Stimulated activated CD4-positive, alpha-beta T cell treated with anti-CD3 and anti-CD28 coated beads, TNF-alpha, amount 100 ng/mL, for 1 hour (primary cell): ENCODE results near the gene NDP.
"Not testable (repeated sequence)": the region's sequence is repeated elsewhere in the genome, so short reads cannot be mapped to it uniquely, and the experiment has no call there.

Experiments used
- DNase-seq, 3 donors: peaks; one replicate each; pipeline ENCODE4 v3.0.0-alpha.2; 2020; ENCODE audit warnings: low read depth in 3 of 3, low spot score in 1 of 3

Gene NDP

DNA sequence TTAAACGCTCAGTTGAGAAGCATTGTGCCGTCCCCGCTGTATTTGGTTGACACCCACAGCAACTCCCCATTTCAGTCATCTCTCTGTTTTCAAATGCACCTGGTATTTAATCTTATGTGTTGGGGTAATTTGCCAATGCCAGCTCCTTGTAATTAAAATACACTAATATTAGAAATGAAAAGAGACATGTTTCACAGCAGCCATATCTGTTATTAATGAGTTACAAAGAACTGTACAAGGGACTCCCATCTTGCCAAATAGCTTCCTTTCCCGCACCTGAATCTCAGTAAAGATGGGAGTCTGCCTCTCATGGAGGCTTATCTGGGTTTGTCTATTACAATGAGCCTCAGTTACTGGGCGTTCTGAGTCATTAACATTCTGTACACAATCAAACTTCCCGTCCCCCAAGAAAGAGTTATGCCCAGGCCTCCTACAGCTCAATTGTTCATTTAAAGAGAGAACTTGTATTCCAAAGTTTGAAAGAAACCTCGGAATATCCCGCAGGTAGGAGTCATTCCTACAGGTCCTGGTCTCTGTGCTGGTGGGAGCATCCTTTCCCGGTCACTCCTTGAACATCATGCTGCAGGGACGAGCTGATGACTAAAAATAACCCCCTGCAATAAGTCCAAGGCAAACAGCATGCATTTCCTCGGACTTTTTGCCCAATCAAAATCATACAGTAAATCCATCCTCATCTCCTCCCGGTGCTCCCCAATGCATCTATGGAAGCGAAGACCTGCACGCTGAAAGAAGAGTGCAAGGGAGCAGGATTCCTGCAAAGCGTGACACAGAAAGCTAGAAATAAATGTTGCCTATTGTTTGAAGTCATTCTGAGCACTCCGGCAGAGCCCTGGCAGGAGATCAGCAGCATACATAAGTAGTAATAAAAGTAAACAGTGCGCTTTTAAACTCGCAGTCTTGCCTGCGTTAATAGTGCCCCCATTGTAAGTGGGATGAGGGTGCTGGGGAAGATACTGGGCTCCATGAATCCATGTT is 926 bp downstream of the NDP start:
- DNase-seq: no peak

DNA sequence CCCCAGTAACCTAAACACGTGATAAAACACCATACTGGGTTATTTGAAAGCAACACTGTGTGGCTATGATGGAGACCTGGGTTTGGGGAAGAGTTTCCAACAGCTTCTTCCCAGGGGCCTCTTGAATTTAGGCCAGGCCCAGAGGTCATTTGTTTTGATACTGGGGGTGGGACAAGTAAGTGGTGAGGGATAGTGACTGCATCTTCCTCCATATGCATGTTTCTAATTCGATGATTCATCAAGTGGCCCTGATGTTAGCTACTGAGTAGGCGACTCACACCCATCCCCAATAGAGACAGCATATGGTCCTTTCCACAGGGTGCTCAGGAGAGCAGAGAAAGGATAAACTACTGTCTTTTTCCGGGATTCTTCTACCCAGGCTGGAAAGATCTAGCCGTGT is 2.7 kb downstream of the NDP start:
- no peak for DNase-seq

DNA sequence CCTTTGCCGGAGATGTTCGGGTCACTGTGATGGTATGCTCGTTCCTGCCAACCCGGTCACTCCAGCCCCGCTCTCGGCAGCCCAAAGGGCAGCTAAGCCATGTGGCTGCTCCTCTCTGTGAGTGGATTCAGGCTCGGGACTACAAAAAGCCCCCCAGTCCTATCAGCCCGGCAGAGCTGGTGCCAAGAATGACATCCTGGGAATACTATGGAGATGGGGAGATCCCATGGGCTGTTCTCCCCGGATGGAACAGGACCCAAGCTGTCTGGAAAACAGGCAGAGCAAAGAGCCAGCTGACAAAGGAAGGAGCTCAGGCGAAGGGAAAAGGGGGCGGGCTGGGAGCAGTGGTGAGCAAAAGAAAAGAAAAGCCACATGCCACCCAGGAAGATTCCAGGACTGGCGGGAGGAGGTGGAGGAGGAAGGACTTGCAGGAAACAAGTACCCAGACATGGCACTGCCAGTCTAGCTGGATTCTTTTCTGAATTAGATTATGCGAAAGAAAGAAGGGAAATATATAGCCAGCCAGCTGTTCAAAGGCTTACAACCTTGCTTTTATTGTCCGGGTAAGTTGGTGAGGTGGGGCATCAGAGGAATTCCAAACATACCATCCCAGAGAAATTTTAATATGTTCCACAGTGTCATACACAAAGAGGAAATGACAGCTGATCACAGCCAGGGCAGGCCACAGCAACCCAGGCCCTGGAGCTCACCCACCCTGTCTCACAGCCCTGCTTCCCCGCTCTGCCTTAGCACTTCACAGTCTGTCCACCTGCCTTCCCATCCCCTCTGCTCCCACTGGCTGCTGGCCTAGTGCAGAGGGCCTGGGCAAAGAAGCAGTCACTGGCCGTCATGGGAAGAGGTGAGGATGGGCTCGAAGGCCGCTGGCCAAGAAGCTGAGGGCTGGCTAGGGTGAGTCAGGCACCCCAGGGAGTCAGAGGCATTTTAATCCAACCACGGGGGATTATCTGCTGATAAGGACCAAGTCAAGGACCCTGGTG is 3.4 kb downstream of the NDP start:
- no peak for DNase-seq

DNA sequence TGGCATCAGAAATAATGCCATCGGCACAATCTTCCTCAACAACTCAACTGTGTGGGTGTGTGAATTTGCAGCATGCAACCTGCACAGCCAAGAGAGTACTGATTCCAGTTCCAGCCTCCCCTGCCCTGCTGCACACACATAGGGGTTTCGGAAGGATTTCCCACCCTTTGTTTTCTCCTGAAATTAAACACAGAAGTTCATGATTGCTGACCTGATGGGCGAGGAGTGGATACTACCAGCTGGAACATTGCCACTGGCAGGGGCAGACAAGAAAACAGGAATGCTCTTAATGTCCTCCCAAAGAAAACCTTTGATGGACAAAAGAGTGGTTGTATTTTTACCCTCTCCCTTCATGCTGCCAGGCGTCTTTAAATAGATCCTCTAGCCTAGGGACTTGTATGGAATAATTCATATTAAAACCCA is 4.8 kb downstream of the NDP start:
- no peak for DNase-seq

DNA sequence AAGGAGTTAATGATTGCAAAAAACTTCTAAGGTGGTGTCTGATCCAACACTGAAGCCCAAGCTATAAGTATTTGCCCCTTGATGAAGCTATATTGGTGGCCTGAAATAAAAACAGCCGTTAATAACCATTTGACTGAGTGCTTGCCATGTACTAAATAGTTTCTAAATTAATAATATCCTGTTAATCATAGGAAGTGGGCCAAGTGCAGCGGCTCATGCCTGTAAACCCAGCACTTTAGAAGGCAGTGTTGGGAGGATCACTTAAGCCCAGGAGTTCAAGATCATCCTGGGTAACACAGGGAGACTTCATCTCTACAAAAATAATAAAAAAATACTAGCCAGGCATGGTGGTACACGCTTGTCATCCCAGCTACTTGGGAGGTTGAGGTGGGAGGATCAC is 8.3 kb downstream of the NDP start:
- no peak for DNase-seq

DNA sequence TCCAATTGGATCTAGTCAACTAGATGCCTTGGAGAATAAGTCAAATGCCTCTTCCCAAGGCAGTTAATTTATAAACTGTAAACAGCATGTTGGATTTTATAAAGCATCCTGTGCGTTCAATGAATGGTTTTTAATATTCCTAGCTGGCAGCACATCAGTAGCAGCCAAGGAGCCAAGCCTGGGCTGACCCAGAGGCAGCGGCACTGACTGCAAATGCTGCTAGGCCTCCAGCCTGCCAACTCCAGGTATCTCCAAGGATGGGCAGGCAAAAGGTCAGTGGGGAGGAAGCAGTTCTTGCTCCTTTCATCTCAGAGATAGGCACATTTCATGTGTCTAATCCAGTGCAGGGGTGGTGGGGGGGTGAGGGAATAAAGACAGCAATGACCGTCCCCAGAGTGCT is 9.5 kb downstream of the NDP start:
- no peak for DNase-seq

DNA sequence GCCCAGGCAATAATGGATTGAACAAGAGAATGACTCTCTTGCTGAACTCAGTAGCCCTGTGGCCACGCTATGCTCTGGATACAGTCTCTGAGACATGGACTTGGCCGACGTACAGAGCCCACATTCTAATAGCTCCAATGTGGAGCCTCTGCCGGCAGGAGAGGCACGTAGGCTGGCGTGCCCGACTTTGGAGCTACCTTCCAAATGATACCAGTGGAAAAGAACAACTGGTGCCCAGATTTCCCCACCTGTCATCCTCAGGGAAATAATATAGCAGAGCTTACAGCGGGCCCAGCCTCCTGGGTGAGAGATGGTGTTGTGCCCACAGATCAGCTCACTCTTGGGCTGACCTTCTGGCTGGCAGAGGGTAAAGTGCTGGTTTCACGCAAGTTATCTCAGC is 10.6 kb downstream of the NDP start:
- no peak for DNase-seq

DNA sequence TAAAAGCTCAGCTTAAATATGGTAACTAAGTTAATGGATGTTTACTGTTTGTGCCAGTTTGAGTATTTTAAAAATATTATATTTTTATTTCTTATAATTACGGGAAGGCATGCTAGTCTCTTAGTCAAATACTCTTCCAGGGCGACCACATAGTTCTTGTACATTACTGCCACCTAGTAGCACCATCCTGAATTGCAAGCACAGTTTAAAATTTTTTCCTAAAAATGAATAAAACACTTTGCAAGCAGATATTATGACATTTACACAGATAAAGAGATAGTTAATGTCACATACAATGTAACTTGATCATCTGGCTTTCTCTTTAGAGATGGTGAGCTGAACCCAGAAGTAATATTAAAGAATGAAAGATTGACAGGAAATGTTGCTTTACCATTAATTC is 11.5 kb downstream of the NDP start:
- DNase-seq: no peak

DNA sequence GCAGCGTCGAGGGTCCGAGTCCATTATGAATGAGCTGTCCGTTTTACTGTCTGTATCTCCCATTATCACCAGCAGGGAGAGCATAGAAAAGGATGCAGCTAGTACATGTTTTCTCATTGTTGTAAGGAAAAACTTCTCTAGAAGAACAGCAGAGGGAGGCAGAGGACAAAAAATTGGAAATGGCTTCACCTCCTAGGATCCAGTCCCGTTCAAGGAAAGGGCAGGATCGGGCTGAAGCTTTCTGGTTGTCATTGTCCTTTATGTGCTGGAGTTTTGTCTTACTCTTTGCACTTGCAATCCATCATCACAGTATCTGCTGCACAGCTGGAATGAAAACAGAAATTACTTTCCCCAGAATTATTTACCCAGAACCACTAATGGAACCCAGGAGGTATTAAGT is 14.7 kb downstream of the NDP start:
- no peak for DNase-seq

DNA sequence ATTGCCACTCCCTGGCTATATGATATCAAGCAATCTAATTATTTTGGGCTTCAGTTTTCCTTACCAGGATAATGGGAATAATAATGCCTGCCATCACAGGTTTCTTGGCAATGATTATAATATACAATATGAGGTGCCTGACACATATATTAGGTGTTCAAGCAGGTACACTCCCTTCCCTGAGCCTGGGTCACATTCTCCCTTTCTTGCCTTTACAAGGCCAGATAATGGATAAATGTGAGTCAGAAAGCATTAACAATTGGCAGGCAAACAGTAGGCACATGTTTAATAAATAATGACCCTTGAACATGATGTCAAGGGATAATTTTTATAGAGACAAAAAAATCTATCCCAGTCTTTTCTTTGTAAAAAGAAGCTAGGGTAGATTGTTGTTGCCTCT is 17.2 kb downstream of the NDP start:
- DNase-seq: no peak

DNA sequence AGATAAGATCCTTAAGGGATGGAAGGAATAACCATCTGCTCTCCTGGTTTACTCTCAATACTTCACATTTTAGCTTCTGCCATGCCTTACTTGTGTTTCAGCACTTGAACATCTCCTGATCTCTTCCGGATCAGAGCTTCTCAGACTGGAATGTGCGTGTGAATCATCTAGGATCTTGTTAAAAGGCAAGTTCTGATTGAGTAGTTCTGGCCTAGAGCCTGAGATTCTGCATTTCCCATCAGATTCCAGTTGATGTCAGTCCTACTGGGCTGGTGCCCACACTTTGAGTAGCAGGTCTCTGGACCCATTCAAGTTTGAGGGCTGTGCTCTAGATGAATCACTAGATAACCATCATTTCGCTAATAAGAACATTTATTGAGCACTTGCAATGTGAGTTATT is 20.0 kb downstream of the NDP start:
- no peak for DNase-seq

DNA sequence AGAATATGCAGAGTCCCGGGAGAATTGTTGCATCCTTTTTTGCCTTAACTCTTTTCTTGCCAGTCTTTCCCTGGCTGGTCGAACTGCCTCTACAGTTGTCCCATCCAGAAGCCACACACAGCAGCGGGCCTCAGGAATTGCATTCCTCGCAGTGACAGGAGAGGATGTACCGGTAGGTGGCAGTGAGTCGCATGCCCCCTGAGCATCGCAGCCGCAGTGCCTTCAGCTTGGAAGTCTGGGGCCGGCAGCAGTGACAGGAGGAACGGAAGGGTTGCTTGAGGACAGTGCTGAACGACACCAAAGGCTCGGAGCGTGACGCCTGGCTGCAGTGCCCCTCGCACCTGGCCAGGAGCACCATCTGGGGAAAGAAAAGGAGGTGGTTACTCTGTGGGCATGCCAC is 23.5 kb downstream of the NDP start:
- peak in 2 of 3 donors; percentile 1 to 4 for DNase-seq

DNA sequence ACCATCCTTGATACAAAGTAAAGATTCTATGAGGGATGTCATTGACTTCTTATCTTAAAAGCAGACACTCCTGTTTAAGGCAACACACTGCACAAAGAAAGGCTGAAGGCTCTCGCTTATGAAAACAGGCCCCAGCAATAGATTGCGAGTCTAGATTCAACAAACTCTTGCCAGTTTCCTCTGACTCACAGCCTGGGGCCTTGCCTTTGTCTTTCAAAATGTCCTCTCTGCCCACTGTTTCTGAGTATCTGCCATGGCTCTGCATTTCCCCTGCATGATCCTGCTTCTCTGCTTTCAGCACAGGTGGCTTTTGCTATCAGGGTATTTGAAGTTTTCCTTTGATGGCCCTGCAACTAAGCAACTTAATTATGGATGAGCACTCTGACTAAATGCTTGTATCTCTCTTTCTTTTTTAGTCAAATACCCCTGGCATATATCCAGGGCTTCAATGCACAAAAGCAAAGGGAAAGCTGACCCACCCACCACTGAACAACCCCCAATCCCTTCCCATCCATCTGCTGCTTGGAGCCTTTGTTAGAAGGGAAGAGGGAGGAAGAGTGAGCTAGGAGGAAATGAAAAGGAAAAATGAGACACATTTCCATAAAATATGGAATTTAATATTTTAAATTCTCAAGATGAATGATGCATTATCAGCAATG is 32.2 kb downstream of the NDP start:
- no peak for DNase-seq

DNA sequence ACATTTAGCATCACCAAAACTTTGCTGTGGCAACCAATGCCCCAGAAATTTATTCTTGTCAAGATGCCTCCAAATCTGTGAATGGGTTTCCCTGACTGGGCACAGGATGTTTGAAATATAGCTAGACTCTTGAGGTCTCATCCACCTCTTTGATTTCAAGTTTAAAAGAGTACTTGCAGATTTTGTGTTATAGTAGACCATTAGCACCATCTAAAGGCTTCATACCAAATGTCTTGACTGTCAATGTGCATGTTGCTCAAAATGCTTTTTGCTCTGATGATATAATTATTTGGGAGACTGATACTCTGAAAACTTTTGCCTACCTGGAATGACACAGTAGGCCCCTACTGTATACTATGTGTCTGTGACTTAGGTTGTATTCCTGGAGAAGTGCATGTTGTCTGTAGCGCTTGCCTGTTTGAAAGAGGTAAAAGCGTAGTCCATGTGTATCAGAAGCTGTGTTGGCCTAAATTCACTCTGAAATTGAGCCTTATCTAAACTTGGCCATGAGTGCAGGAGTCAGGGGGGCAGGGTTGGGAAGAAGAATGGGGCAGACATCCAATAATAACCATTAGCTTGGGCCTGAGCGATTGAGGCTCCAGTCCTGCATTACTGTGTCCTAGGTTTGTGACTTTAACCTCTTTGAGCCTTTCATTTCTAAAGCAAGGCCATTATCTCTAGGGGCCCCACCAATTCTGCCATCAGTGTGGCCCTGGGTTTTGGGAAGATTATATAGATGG is 33.8 kb downstream of the NDP start:
- no peak for DNase-seq

DNA sequence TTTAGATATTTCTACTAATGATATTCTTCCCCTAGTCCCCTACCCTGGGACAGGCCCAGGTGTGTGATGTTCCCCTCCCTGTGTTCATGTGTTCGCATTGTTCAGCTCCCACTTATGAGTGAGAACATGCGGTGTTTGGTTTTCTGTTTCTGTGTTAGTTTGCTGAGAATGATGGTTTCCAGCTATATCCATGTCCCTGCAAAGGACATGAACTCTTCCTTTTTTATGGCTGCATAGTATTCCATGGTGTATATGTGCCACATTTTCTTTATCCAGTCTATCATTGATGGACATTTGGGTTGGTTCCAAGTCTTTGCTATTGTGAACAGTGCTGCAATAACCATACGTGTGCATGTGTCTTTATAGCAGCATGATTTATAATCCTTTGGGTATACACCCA is 51.2 kb downstream of the NDP start:
- not testable (repeated sequence) for DNase-seq

DNA sequence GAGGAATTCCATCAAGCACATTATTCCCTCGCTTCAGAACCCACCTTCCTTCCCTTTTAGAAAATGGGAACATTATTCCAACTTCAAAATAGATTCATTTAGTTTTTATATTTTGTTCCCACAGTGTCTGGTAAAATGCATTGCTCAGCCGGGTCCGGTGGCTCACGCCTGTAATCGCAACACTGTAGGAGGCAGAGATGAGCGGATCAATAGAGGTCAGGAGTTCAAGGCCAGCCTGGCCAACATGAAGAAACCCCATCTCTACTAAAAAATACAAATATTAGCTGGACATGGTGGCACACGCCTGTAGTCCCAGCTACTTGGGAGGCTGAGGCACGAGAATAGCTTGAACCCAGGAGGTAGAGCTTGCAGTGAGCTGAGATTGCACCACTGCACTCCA is 62.4 kb downstream of the NDP start:
- not testable (repeated sequence) for DNase-seq

DNA sequence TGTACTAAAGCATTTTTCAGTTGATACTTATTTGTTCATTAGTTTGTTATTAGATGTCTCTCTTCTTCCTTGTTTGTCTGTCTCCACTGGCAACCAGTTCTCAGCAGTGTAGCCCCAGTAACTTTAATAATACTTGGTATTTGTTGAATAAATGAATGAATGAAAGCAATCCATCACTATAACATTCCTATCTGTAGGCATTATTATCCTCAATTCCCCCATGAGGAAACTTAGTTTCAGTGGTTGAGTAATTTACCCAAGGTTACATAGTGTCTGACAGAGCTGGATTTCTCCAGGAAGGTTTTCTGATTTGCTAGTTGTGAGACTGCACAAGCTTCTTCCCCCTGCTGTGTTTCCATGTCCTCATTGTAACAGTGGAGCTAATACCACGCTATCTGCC is 63.2 kb downstream of the NDP start:
- DNase-seq: no peak

DNA sequence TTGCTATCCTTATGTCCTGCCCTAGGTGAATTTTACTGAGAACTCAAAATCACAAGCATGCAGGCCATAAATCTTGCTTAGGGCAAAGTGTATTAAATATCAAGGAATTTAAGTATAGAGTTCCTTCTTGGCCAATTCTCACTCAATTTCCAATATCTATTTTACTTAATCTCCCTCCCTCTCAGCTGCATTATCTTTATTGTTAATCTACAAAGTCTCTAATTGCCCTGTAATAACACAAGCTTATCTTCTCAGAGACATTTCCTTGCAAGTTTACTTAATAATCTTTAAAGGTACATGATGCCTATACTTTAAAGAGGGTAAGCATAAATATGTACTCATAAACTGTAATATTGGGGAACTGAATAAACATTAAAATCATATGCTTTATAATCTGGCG is 64.0 kb downstream of the NDP start:
- no peak for DNase-seq

DNA sequence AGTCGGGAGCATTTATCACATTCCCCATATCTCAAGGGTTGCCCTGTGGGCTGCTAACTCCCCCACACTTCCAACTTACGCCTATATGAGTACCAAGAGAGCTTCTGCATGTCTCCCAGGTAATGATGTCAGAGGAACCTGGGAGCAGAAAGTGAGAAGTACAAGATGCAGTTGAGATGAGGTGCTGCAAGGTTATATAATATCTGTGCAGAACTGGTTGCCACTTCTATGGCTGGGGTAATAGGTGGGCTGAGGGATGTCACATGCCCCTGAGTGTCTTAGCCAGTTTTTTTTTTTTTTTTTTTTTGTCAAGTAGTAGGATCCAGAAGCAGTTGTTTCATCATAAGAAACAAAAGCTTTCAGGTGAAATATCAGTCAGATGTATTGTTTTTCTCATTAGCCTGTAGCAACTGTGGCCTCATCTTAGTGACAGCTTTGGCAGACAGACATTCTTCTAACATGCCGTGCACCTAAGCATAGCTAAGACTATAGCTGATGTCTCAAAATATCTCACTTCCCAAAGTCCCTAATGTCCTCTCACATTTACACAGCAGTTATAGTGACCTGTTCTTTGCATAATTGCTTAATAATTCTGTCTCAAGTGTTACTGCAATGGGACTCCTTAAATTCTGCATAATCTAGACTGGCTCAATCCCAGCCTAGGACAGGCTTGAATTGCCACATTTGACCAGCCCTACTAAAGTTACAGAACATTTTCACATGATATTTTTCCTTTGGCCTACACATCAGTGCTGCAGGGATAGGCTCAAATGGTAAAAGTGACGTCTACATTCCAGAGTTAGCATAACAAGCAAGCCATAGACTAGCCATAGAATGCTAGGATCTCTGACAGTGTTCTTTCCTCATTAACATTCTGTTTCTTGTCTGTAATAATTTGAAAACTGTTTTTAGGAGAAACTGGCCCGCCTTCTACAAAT is 73.0 kb downstream of the NDP start:
- no peak for DNase-seq
